Stimulated activated CD4-positive, alpha-beta T cell treated with anti-CD3 and anti-CD28 coated beads, Interleukin-2, amount 100 ng/mL, for 24 hours (primary cell): ENCODE measurements around the gene ARAP1.

Experiments
- DNase-seq, 2 donors: peaks; one replicate each; pipeline ENCODE4 v3.0.0-alpha.2; 2020

The ARAP1 gene

GRCh38 chr11:72652873-72653630, 99.2 kb downstream of the ARAP1 start:
- no peak for DNase-seq

DNA sequence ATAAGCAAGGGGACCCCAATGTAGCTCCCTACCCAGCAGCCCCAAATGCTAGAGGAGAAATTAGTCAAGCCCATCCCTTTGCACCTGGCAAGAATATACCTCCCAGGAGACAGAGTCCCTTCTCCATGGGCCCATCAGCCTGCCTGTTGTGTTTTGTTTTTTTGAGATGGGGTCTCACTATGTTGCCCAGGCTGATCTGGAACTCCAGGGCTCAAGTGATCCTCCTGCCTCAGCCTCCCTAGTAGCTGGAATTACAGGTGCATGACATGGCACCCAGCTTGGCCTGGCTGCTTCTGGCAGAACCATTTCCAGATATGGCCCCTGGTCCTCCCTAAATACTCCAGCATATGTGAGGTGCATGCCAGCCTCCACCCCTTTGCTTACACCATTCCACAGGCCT, 100.1 kb downstream of the ARAP1 start:
- DNase-seq = no peak

GRCh38 chr11:72649215-72649976, 102.8 kb downstream of the ARAP1 start:
- no peak for DNase-seq

GRCh38 chr11:72648384-72649136, 103.6 kb downstream of the ARAP1 start:
- DNase-seq = no peak

GRCh38 chr11:72647882-72648281, 104.3 kb downstream of the ARAP1 start:
- no peak for DNase-seq

DNA sequence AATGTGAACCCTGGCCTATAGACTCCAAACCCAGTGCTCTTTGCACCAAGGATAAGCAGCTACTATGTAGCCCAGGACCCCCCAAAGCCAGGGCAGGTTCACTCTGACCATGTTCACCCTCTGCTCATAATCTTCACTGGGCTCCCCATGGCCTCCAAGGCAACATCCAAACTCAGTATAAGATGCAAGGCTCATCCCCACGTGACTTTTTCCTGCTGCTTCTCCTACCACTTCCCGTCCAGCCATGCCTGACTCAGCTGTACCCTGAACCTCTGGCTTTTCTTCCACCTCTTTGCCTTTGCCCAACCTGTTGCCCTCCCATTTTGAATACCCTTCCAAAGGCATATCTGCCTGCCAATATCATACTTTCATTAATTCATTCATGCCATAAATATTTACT, 105.7 kb downstream of the ARAP1 start:
- DNase-seq = no peak

GRCh38 chr11:72646024-72646423, 106.2 kb downstream of the ARAP1 start:
- DNase-seq = no peak

GRCh38 chr11:72643547-72643946, 108.7 kb downstream of the ARAP1 start:
- DNase-seq = no peak

GRCh38 chr11:72642884-72643522, 109.2 kb downstream of the ARAP1 start:
- DNase-seq = peak; percentile 70 to 77

- DNase-seq = peak in 1 of 2 donors; percentile 29
Measured at GRCh38 chr11:72642043-72642883, 109.9 kb downstream of the ARAP1 start.

- no peak for DNase-seq
Measured at GRCh38 chr11:72641522-72642042, 110.6 kb downstream of the ARAP1 start.

DNA sequence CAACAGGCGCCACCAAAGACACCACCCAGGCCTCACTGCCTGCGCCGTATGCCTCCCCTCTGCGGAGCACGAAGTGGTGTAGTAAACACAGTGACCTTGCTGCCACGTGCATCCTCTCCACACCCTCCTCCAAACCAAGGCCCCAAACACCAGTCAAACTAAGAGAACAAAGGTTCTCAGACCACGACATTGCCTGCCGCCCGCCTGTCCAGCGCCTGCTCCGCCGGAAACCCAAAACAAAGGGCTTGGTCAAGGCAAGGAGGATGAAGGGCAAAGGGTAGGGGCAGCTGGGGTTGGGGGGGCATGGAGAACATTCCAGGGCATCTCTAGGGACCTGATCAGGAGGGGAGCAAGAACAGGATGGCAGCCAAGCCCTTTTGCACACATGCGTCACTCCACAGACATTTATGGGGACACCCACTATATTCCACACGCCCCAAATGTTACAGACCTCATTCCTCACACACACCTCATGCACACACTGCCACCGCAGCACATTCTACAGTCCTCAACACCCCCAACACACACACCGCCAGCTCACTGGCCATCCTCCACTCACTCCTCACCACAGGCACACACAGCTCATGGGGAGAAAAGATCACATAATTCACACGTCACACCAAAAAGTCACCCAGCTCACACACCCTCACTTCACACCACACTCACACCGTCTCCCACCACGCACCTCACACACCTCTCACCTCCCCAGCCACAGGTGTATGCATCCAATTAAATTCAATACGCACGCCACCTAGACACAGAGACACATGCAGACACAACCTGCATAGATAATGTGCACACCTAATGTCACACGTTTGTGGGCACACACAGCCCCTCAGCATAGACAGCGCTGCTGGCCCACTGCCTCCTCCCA, 112.5 kb downstream of the ARAP1 start:
- DNase-seq = no peak

- no peak for DNase-seq
Measured at GRCh38 chr11:72637926-72638325, 114.3 kb downstream of the ARAP1 start.

DNA sequence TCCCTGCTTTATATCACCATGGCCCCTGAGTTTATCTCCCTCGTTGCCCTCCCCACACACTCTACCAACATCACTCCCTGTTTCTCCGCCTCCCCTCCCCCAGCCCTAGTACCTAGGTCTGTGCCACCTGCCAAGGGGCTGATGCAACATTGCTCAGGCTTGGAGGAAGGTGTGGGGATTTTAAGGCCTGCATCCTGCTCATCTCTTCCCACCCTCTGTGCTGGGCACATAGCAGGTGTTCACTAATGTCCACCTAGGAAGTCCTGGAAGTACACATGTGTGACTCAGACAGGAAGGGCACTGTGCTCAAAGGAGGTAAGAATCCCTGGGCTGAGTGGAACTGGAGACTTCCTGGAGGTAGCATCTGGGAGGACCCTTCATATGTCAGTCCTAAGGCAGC, 115.0 kb downstream of the ARAP1 start:
- no peak for DNase-seq

DNA sequence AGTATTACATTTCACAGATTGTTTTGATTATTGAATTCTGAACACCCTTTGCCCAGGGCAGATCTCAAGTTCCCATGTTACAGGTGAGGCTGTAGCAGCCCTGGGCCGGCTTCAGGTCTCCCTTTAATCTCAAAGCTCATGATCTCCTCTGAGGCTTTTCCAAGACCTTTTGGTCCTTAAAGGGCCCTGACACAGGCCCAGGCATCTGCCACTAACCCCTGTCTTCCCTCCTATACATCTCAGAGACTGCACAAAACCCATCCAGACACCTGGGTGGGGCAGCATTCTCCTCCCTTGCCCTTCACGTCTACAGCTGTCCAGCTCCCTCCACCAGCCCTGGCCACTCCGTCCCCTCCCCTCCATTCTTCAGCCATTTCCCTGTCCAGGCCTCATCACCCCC, 115.8 kb downstream of the ARAP1 start:
- no peak for DNase-seq

DNA sequence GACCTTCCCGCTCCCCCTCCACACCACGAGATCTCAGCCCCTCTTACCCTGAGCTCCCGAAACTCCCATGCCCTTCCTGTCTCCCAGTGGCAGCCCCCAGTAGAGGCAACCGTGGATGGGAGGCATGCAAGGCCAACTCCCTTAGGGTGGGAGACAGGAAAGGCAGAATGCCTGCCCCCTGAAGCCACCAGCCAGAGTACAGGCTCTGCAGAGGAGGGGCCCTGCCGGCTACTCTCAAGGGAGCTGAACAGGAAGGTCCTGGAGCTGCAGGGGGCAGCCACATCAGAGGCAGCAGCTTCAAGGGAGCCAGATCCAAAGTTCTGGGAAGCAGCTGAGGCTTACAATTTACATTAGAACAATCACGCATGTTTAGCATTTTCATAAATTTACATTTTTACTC, 116.3 kb downstream of the ARAP1 start:
- no peak for DNase-seq

DNA sequence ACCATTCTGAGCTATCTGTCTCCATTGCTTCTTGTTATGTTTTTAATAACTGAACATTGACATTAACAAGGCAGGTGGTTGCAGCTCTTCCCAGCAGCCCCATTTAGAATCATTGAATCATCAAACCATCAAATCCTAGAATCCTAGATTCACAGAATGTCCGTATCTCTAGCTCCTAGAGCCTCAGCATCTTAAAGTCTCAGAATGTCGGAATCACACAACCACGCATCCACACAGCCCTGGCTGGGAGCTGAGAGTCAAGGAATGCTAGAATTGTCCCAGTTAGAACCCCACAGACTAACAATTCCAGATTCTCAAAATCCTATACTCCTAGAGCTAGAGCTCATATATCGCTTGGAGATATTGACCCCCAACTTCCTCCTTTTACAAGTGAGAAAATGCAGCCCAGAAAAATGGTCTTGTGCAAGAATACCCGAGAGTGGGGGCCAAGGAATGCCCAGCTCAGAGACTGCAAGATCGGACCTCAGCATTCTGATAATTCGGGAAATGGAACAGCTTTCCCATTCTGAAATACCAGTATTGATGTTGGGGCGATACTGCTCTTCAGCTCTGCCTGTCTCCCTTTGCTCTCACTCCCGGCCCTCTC, 116.8 kb downstream of the ARAP1 start:
- DNase-seq = no peak
